Lower leg skin (tissue), 3 donors: ENCODE results near the gene CDH23.

ENCODE experiments used
- CTCF ChIP-seq, 3 donors: fragments of 450-650 bp; IDR thresholded peaks; one replicate each; pipeline ENCODE4 v1.5.1; 2016; ENCODE audit warnings: antibody characterized with exemption in 3 of 3, mild to moderate bottlenecking in 3 of 3, moderate library complexity in 2 of 3
- POLR2A ChIP-seq, 2 donors: fragments of 450-650 bp; IDR thresholded peaks; one replicate each; pipeline ENCODE4 v1.6.1; 2016 to 2017; ENCODE audit warnings: antibody characterized with exemption in 2 of 2, mild to moderate bottlenecking in 1 of 2, moderate library complexity in 1 of 2

GRCh38 chr10:71374481-71375233 is 22.1 kb upstream of the CDH23 start:
- TF ChIP-seq POLR2A (IDR thresholded peaks at IDR 0.05) (no peak), CTCF (IDR thresholded peaks at IDR 0.05) (no peak)
